SU-DHL-6 (cell line): ENCODE data around the gene CERK.

ENCODE experiments used
- H2AFZ ChIP-seq: fragments of 200-600 bp; sonication (generic); 2 replicates; pipeline ENCODE4 v1.6.1; 2014; ENCODE audit warnings: low read depth, mild to moderate bottlenecking, moderate library complexity, mixed read lengths, antibody characterized with exemption, low read length; ENCODE audit not compliant: severe bottlenecking
- H3F3A ChIP-seq: fragments of 200-600 bp; shearing (Covaris generic); 2 replicates; pipeline ENCODE4 v1.6.0; 2016; ENCODE audit warnings: antibody characterized with exemption, mild to moderate bottlenecking; ENCODE audit not compliant: insufficient read depth
- H3K27ac ChIP-seq: fragments of 200-600 bp; sonication (generic); 2 replicates; pipeline ENCODE4 v1.5.1; 2016; ENCODE audit warnings: low read depth, mild to moderate bottlenecking, low read length, moderate library complexity, mixed read lengths
- H3K27me3 ChIP-seq: fragments of 200-600 bp; sonication (generic), shearing (Covaris generic); 2 replicates; pipeline ENCODE4 v1.6.0; 2014; ENCODE audit warnings: mild to moderate bottlenecking, low read length
- H3K36me3 ChIP-seq: fragments of 200-600 bp; sonication (generic); 2 replicates; pipeline ENCODE4 v1.6.1; 2014; ENCODE audit warnings: mild to moderate bottlenecking, low read length, mixed read lengths
- H3K4me2 ChIP-seq: fragments of 300-600, 200-600 bp; shearing (Covaris generic), sonication (generic); 2 replicates; pipeline ENCODE4 v1.6.0; 2014; ENCODE audit warnings: low read length, low read depth, mild to moderate bottlenecking; ENCODE audit not compliant: poor library complexity, severe bottlenecking
- H3K4me3 ChIP-seq: fragments of 200-600 bp; sonication (generic); 2 replicates; pipeline ENCODE4 v1.5.1; 2014; ENCODE audit warnings: antibody characterized with exemption, low read length, mild to moderate bottlenecking, mixed read lengths; ENCODE audit not compliant: insufficient read depth, poor library complexity, severe bottlenecking
- H3K79me2 ChIP-seq: fragments of 200-600 bp; sonication (generic); 2 replicates; pipeline ENCODE4 v1.6.1; 2014; ENCODE audit warnings: mild to moderate bottlenecking, low read length, moderate library complexity; ENCODE audit not compliant: insufficient read depth
- H3K9ac ChIP-seq: fragments of 200-600 bp; sonication (generic); 2 replicates; pipeline ENCODE4 v1.7.0; 2014; ENCODE audit warnings: mild to moderate bottlenecking, low read length
- H3K9me2 ChIP-seq: fragments of 200-600 bp; sonication (generic); replicated peaks from 2 replicates; pipeline ENCODE4 v1.6.1; 2014; ENCODE audit warnings: low read length; ENCODE audit not compliant: insufficient read depth
- H3K9me3 ChIP-seq: fragments of 200-600 bp; sonication (generic); 2 replicates; pipeline ENCODE4 v1.6.1; 2014; ENCODE audit warnings: low read length, mixed read lengths; ENCODE audit not compliant: insufficient read depth
- H4K20me1 ChIP-seq: fragments of 200-600 bp; sonication (generic); 2 replicates; pipeline ENCODE4 v1.6.1; 2014; ENCODE audit warnings: low read depth, mild to moderate bottlenecking, antibody characterized with exemption, low read length, moderate library complexity, mixed read lengths
- EZH2phosphoT487 ChIP-seq: fragments of 200-600 bp; sonication (generic), shearing (Covaris generic); conservative IDR thresholded peaks from 2 replicates; pipeline ENCODE4 v1.6.1; 2018; ENCODE audit warnings: mild to moderate bottlenecking, antibody characterized with exemption, low read length, moderate library complexity, mixed read lengths
- TF ChIP-seq, protein P1 (sequence below): fragments of 200-600 bp; sonication (generic); IDR thresholded peaks from one replicate; pipeline ENCODE4 v1.5.1; 2017; ENCODE audit warnings: antibody characterized with exemption, mild to moderate bottlenecking, low read length, moderate library complexity; ENCODE audit not compliant: insufficient read depth, poor library complexity, severe bottlenecking

CERK gene

DNA sequence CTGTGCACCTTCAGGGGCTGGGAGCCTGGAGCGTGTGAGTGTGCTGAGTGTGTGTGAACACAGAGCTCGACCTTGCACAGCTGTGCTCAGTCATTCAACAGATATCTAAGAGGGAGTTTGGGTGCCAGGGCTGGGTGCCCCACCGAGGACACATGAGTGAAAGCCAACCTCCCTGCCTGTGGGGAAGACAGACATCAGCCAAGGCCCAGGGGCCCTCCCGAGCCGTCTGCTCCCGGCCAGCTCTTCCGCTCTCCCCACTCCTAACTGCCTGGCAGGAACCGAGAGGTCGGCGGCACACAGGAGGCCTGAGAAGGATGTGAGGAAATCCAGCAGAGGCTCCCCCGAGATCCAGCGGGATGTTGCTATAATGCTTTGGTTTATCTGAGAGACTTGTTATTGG, 32.0 kb downstream of the CERK start:
- H3K79me2 ChIP-seq: no peaks in the 10 kb centered on the region
- H3K9me3 ChIP-seq: no peaks in the 10 kb centered on the region
- no peak overlapping the region for H3K4me2 ChIP-seq
- H3K9me2 ChIP-seq: no peaks in the 10 kb centered on the region
- H3K36me3 ChIP-seq: no peaks in the 10 kb centered on the region
- no peaks in the 10 kb centered on the region for H3K27me3 ChIP-seq
- H3F3A ChIP-seq: no peaks in the 10 kb centered on the region
- no peak overlapping the region for H3K27ac ChIP-seq
- H3K9ac ChIP-seq: no peak overlapping the region
- TF ChIP-seq EZH2phosphoT487: no peak
- TF ChIP-seq, protein P1, sequence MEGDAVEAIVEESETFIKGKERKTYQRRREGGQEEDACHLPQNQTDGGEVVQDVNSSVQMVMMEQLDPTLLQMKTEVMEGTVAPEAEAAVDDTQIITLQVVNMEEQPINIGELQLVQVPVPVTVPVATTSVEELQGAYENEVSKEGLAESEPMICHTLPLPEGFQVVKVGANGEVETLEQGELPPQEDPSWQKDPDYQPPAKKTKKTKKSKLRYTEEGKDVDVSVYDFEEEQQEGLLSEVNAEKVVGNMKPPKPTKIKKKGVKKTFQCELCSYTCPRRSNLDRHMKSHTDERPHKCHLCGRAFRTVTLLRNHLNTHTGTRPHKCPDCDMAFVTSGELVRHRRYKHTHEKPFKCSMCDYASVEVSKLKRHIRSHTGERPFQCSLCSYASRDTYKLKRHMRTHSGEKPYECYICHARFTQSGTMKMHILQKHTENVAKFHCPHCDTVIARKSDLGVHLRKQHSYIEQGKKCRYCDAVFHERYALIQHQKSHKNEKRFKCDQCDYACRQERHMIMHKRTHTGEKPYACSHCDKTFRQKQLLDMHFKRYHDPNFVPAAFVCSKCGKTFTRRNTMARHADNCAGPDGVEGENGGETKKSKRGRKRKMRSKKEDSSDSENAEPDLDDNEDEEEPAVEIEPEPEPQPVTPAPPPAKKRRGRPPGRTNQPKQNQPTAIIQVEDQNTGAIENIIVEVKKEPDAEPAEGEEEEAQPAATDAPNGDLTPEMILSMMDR: no peak
- no peak overlapping the region for H3K4me3 ChIP-seq
- H2AFZ ChIP-seq: no peak overlapping the region
- H4K20me1 ChIP-seq: no peaks in the 10 kb centered on the region

DNA sequence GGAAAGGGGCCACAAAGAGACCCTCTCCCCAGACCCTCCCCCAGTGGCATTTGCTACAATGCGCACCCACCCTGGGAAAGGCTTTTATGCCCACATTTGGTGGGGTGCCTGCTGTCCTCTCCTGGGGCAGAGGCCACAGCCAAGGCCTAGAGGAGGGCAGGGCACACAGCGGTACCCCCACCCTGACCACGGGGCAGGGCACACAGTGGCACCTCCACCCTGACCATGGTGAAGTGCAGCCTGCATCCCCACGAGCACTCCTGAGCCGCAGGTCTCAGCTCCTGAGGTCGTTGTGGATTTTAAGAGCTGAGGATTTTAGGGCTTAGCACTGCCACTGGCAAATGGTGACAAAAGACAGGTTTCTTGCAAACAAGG, 34.1 kb downstream of the CERK start:
- H3K4me2 ChIP-seq: no peak overlapping the region
- TF ChIP-seq, protein P1: no peak
- TF ChIP-seq EZH2phosphoT487: no peak
- no peak overlapping the region for H2AFZ ChIP-seq
- H3K4me3 ChIP-seq: no peak overlapping the region
- no peaks in the 10 kb centered on the region for H3F3A ChIP-seq
- no peaks in the 10 kb centered on the region for H3K27me3 ChIP-seq
- no peaks in the 10 kb centered on the region for H3K9me3 ChIP-seq
- H4K20me1 ChIP-seq: no peaks in the 10 kb centered on the region
- no peaks in the 10 kb centered on the region for H3K9me2 ChIP-seq
- H3K27ac ChIP-seq: no peak overlapping the region
- H3K79me2 ChIP-seq: no peaks in the 10 kb centered on the region
- H3K36me3 ChIP-seq: no peaks in the 10 kb centered on the region
- H3K9ac ChIP-seq: no peak overlapping the region

DNA sequence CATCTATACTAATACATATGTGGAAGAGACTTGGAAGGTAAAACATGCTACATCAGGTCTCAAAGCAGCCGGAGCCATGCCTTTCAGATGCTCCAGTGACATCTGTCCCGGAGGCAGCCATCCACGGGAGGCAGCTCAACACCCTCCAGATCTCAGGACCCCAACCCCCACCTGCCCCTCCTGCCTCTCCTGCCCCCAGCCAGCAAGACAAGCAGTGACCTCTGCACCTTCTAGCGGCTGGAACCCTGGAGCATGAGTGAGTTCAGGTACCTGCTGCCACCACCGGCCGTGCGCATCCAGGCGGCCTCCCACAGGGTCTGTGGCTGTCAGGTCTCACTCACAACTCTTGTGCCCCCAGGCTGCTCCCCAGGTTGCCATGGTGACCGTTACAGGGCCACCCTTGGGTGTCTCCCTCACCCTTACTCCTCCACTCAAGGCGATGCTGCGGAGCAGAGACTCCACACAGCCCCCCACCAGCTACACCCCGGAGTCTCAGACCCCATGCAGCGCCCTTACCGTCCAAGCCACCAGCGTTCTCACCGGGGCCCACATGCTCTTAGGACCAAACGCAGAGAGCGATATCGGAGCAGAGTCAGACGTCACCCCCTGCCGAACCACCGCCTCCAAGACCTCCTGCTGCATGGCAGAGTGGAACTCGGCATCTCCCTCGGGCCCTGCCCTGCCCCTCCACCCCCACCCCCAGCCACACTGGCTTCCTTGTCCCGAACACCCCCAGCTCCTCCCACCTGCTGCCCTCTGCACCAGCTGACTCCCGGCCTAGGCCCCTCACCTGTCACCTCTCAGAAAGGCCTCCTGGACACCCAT, 34.7 kb downstream of the CERK start:
- Histone ChIP-seq H4K20me1 (no peaks in the 10 kb centered on the region), H3K79me2 (no peaks in the 10 kb centered on the region), H3F3A (no peaks in the 10 kb centered on the region), H2AFZ (no peak overlapping the region), H3K4me3 (no peak overlapping the region), H3K9ac (no peak overlapping the region), H3K27ac (no peak overlapping the region), H3K36me3 (no peaks in the 10 kb centered on the region), H3K9me3 (no peaks in the 10 kb centered on the region), H3K27me3 (no peaks in the 10 kb centered on the region), H3K4me2 (no peak overlapping the region), H3K9me2 (no peaks in the 10 kb centered on the region)
- TF ChIP-seq, protein P1: no peak
- no peak for TF ChIP-seq EZH2phosphoT487
